Right hindlimb (tissue), 1 donor: ENCODE results near the gene TADA2A.
"Not testable (repeated sequence)": the region's sequence is repeated elsewhere in the genome, so short reads cannot be mapped to it uniquely, and the experiment has no call there.

Experiments used
- DNase-seq: peaks from one replicate; pipeline ENCODE4 v3.0.0-alpha.2; 2018

Gene TADA2A

DNA sequence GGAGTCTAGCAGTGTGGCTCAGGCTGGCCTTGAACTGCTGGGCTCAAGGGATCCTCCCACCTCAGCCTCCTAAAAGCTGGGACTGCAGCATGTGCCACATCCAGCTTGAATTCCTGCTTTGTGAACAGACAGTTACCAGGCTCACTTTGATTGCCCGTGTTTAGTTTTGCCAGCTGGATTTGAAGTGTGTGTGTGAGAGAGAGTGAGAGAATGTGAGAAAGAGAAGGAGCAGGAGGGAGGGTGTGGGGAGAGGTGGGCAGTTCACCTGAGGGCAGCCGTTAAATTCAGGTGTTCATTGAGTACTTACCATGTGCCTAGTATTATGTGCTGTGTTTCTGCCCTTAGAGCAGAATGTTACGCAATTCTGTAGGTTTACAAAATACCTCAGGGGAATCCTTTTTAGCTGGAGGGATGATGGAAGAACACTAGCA lies 87.7 kb downstream of the TADA2A start:
- DNase-seq = no peak

- no peak for DNase-seq
These were observed 88.3 kb downstream of the TADA2A start for GRCh38 chr17:37494971-37495370.

GRCh38 chr17:37500378-37500777 lies 93.7 kb downstream of the TADA2A start:
- no peak for DNase-seq

DNA sequence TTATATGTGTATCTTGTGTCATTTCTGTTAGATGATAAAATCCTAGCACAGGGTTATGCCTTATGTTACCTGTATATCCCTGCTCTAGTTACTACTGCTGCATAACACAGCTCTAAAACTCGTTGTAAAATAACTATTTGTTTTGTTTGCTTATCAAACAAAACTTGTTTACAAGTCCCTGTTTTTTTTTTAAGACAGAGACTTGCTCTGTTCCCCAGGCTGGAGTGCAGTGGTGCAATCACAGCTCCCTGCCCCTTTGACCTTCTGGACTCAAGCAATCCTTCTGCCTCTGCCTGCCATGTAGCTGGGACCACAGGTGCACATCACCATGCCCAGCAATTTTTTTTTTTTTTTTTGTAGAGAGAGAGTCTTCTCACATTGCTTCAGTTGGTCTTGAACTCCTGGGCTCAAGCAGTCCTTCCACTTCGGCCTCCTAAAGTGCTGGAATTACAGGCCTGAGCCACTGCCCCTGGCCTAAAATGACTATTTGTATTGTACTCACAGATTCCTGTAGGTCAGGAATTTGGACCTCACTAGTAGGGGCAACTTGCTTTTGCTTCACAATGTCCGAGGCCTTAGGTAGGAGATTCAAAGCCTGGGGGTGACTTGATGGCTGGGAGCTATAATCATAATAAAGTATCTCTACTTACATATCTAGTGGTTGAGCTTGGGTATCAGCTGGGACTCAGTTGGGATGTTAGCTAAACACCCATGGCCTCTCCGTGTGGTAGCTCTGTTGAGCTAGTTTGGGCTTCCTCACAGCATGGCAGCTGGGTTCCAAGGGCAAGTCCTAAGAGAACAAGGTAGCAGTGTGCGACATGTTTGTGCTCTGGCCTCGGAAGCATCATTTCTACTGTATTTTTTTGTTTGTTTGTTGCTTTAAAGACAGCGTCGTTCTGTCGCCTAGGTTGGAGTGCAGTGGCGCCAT lies 95.6 kb downstream of the TADA2A start:
- DNase-seq = no peak

GRCh38 chr17:37503148-37503547 lies 96.5 kb downstream of the TADA2A start:
- no peak for DNase-seq

DNA sequence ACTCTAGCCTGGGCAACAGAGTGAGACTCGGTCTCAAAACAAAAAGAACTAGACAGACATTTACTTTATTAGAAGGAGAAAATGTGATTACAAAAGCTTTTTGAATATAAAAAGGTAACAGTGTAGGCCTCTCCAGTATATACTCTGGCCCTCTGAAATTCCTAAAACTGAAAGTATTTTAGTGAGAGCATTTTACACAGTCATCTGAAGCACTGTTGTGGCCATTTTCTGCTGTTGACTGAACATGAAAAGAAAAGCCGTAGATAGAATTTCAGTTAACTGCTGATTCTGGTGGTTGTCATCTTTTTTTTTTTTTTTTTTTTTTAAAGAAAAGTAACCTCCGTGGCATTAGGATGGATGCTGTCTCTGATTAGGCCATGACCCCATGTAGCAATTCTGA lies 98.6 kb downstream of the TADA2A start:
- no peak for DNase-seq

DNA sequence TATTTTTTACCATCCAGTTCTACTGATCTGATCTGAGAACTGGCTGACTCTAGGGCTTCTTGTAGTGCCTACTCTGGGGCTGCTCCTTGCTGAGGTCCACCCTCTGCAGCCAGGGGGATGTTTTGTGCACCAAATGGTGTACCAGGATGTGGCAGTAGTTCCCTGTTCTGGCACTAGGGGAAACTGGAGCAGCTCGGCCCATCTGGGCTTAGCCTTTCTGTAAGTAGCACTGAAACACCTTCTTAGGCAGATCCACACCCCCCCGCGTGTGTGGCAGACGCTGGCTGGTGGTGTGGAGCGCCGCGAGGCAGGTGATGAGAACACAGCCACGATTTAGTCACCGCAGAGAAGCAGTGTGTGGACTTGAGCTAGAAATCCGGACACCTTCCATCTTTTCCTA lies 100.0 kb downstream of the TADA2A start:
- no peak for DNase-seq

GRCh38 chr17:37507111-37507510 lies 100.4 kb downstream of the TADA2A start:
- no peak for DNase-seq

DNA sequence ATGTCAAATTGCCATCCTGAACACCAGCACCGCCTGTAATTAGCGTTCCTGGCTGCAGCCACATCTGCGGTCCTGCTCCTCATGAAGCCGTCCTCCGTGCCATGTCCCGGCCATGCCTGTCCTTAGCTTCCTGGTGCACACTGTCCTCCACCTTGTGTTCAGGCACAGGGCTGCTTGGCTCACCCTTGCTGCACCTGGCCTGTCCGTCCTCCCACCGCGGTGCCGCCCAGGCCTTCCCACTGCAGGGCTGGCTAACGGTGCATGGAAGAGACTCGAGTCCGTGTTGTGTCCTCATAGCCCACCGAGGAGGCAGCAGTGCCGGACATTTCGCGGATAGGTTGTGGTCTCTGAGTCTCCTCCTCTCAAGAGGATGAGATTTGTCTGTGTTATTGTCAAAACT lies 103.4 kb downstream of the TADA2A start:
- DNase-seq = no peak

DNA sequence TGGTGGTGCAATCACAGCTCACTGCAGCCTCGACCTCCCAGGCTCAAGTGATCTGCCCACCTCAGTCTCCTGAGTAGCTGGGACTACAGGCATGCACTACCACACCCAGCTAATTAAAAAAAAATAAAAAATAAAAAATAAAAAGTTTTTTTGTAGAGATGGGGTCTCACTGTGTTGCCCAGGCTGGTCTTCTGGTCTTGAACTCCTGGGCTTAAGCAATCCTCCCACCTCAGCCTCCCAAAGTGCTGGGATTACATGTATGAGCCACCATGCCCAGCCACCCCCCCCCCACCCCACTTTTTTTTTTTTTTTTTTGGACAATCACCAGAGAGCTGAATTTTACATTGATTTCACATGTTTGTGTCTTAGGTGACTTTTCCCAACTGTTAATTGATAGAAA lies 105.0 kb downstream of the TADA2A start:
- DNase-seq = not testable (repeated sequence)

- no peak for DNase-seq
These were observed 105.9 kb downstream of the TADA2A start for GRCh38 chr17:37512442-37513068.

DNA sequence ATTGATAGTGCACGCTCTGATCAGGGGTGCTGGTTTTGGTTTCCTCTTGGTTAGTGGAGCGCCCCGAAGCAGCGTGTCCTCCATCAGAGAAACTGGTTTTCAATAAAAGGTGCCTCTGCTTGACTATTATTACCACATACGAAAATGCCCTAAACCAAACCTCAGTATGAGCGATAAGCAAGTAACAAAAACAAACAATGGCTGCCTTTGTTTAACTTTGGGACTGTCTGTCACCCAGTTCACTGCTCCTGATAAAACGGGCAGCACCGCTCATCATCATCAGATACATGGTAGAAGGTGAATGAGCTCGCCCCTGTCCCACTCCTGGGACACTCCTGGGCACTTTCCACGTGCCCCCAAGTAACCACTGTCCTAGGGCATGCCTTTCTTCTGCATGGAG lies 107.0 kb downstream of the TADA2A start:
- no peak for DNase-seq

DNA sequence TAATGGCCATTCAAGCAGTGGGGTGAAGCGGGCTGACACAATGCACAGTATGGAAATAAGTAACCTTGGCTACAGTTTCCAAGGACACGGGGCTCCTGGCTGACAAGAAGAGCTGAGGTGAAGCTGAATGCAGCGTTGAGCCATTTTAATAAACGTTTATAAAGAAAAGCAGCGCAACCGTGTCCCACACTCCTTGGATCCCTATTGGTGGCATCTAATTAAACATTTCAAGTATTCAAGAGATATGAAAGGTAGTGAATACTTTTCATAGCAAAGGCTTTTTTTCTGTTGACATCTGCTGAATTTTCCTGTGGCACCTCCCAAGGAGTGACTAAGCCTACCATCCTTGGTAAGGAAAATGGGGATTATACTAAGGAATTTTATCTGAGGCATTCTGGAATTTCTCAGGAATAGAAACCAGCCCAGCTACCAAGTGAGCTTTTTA lies 109.5 kb downstream of the TADA2A start:
- DNase-seq = no peak

DNA sequence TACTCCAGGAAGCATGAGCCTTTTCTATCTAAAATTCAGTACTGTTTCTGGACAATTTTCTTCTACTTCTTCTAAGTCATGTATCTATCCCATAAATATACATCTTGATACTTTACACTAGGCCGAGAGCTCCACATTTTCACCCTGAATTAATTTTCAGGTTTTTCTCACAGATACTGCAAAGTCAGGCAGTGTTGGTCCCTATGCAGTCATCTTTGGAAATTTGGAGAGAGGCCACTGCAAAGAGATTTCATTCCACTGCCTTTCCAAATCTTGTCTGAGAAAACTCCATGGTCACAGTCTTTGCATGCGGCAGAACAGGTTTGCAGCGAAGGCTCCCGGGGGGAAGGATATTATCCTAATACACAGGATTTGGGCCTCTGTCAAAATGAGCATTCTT lies 111.2 kb downstream of the TADA2A start:
- no peak for DNase-seq

- no peak for DNase-seq
These were observed 112.1 kb downstream of the TADA2A start for GRCh38 chr17:37518826-37519225.

GRCh38 chr17:37519251-37519985 lies 112.7 kb downstream of the TADA2A start:
- DNase-seq = no peak

DNA sequence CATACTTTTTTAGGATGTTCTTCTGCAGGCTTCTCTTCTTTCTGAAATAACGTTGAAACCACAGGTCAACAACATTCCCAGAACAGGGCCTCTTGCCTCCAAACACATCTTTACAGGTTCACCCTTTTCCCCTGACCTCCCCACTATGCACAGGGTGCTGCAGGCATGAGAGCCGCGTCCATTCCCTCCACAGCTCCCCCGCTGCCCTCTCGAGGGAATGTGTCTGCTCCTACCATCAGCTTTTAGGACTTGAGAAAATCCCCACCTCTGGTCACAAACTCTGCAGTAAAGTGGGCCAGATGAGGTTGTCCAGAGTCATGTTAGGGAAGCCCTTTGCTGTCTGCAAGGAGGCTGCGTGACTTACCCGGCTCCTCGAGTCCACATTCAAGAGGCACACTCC lies 113.5 kb downstream of the TADA2A start:
- no peak for DNase-seq

- DNase-seq = no peak
These were observed 115.1 kb downstream of the TADA2A start for GRCh38 chr17:37521821-37522220.

GRCh38 chr17:37523715-37524219 lies 117.1 kb downstream of the TADA2A start:
- DNase-seq = no peak

DNA sequence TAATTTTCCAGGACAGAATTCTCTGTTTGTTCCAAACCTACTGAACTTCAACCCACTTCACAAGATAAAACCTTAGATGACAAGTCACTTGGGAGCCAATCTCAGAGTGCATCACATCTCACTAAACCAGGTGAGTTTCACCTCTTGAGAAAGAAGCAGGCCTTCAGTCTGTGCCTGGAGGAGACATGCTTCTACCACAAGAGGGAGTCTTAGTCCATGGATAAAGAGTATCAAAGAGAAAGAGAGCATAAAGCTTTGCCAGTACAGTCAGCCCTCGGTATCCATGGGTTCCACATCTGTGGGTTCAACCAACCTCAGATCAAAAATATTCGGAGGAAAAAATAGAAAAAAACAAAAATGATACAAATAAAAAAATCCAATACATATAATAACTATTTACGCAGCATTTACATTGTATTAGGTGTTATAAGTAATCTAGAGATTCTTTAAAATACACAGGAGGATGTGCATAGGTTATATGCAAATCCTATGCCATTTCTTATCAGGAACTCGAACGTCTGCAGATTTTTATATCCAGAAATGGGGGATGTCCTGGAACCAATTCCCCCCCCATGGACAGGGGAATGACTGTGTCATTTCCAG lies 120.7 kb downstream of the TADA2A start:
- DNase-seq = no peak
